Lower leg skin (tissue), 4 donors: Measurements from ENCODE around the gene MEX3A. TPM values are rescaled to one million over a fixed set of nuclear protein-coding genes. Genes with fewer than 3 reads are reported as not detected.
A peak's percentile ranks its signal among the peaks of the same experiment; 100 is the strongest.
"Not testable (repeated sequence)": the region's sequence is repeated elsewhere in the genome, so short reads cannot be mapped to it uniquely, and the experiment has no call there.

Source experiments
- DNase-seq, 2 donors: peaks; one replicate each; pipeline ENCODE4 v3.0.0-alpha.2; 2019; ENCODE audit warnings: low spot score in 2 of 2
- H3K4me3 ChIP-seq: fragments of 200-600 bp; sonication (generic); 2 replicates; pipeline ENCODE4 v1.5.1; 2017; ENCODE audit warnings: mild to moderate bottlenecking, low read depth; ENCODE audit not compliant: poor library complexity, severe bottlenecking
- CTCF ChIP-seq, 3 donors: fragments of 450-650 bp; IDR thresholded peaks; one replicate each; pipeline ENCODE4 v1.5.1; 2016; ENCODE audit warnings: antibody characterized with exemption in 3 of 3, mild to moderate bottlenecking in 3 of 3, moderate library complexity in 2 of 3
- POLR2A ChIP-seq, 2 donors: fragments of 450-650 bp; IDR thresholded peaks; one replicate each; pipeline ENCODE4 v1.6.1; 2016 to 2017; ENCODE audit warnings: antibody characterized with exemption in 2 of 2, mild to moderate bottlenecking in 1 of 2, moderate library complexity in 1 of 2
- WGBS, 2 donors: methylation state at CpG; one replicate each; pipeline ENCODE4 v1.1.5; 2018; 5-methylcytosine and 5-hydroxymethylcytosine counted together
- intact Hi-C: fragments of 100-400 bp; cut with DNase I; formaldehyde crosslinking; loops from one replicate; pipeline ENCODE4 v1.15.0; 2023; ENCODE audit warnings: low total_unique reads
- total RNA-seq, 4 donors: library from RNA; depleted of rRNA; stranded (reverse); fragments of >200 nt; gene quantifications; one replicate each; pipeline ENCODE4 v1.1.0, GENCODE V29; 2016

Gene MEX3A
- total RNA-seq, 4 donors from 2014 or later = 0.21 to 1.1 (median 0.67) TPM

GRCh38 chr1:156122519-156123355 is 40.5 kb upstream of the MEX3A start:
- 2 to 6% methylated on average over 14 of the region's 14 CpGs for WGBS, 2 donors
- H3K4me3 ChIP-seq = peak overlapping the region; percentile 0
- intact Hi-C loops = no loop called here
- DNase-seq = peak; percentile 80 to 96
- TF ChIP-seq CTCF (IDR thresholded peaks at IDR 0.05) (no peak), POLR2A (IDR thresholded peaks at IDR 0.05) (no peak)

GRCh38 chr1:156122086-156122485 is 39.8 kb upstream of the MEX3A start:
- DNase-seq = no peak
- no peak overlapping the region for H3K4me3 ChIP-seq
- intact Hi-C loops = no loop called here
- 14 to 17% methylated on average over 4 of the region's 4 CpGs for WGBS, 2 donors
- no peak for TF ChIP-seq POLR2A (IDR thresholded peaks at IDR 0.05)
- TF ChIP-seq CTCF (IDR thresholded peaks at IDR 0.05) = no peak

- intact Hi-C loops = no loop called here
- DNase-seq = no peak
- WGBS, 2 donors = 27 to 41% methylated on average over 4 of the region's 4 CpGs
- H3K4me3 ChIP-seq = no peak overlapping the region
- no peak for TF ChIP-seq CTCF (IDR thresholded peaks at IDR 0.05)
Measured at GRCh38 chr1:156121457-156121856, 39.2 kb upstream of the MEX3A start.

GRCh38 chr1:156121005-156121404 is 38.7 kb upstream of the MEX3A start:
- H3K4me3 ChIP-seq, DNase-seq, intact Hi-C loops: not testable (repeated sequence)
- WGBS, 2 donors = 8 to 17% methylated on average over 4 of the region's 4 CpGs

- intact Hi-C loops = no loop called here
- TF ChIP-seq POLR2A (IDR thresholded peaks at IDR 0.05) = no peak
- no peak for TF ChIP-seq CTCF (IDR thresholded peaks at IDR 0.05)
- H3K4me3 ChIP-seq = no peak overlapping the region
- DNase-seq = no peak
- 19 to 25% methylated on average over 3 of the region's 3 CpGs for WGBS, 2 donors
Measured at GRCh38 chr1:156120318-156120717, 38.1 kb upstream of the MEX3A start.

GRCh38 chr1:156119503-156120209 is 37.4 kb upstream of the MEX3A start:
- 0 to 7% methylated on average over 3 of the region's 3 CpGs for WGBS, 2 donors
- intact Hi-C loops = no loop called here

More at GRCh38 chr1:156119503-156120209, 37.4 kb upstream of the MEX3A start:
- no peak overlapping the region for H3K4me3 ChIP-seq
- DNase-seq = no peak
- no peak for TF ChIP-seq POLR2A (IDR thresholded peaks at IDR 0.05)
- no peak for TF ChIP-seq CTCF (IDR thresholded peaks at IDR 0.05)
